K562 (cell line): ENCODE data around the gene ATRNL1. TPM values are rescaled to one million over a fixed set of nuclear protein-coding genes. Genes with fewer than 3 reads are reported as not detected.

Experiments
- ATAC-seq: fragments of 200-7000 bp; cut with Tn5 transposase; 3 replicates; pipeline ENCODE4 v1.9.1; 2020; ENCODE audit warnings: moderate library complexity
- BruUV-seq: library from RNA; stranded (reverse); fragments of 400-500 nt; replicated peaks from 2 replicates; lab custom pipeline; 2021; lab: Mats Ljungman, UMichigan
- CTCF ChIA-PET: fragments of 300-600 bp; formaldehyde crosslinking; extraction: SDS; loops from one replicate; lab custom pipeline; 2021; ENCODE audit warnings: low intra/inter-chr PET ratio; lab: Yijun Ruan, JAX
- POLR2A ChIA-PET: fragments of 300-600, 350-650 bp; sonication (Branson Sonifier 250); formaldehyde crosslinking; extraction: SDS; loops from one replicate; lab custom pipeline; 2021; ENCODE audit warnings: antibody characterized with exemption, inconsistent platforms; lab: Yijun Ruan, JAX
- DNase-seq, 4 experiments: peaks; one replicate each; pipeline versions ENCODE4 v3.0.0 to v3.0.0-alpha.2; 2011 to 2018; ENCODE audit warnings: low spot score in 3 of 4, mixed read lengths in 3 of 4; ENCODE audit errors: extremely low read depth in 1 of 4
- FAIRE-seq: peaks from 2 replicates; lab custom pipeline; 2011; peaks lifted over from hg19 to GRCh38; lab: Jason Lieb, UNC
- H2AFZ ChIP-seq: 2 replicates; pipeline ENCODE4 v1.6.0; 2011; ENCODE audit warnings: low read depth, low read length, control low read depth, inconsistent platforms
- H3K27ac ChIP-seq: fragments of 200-600 bp; 3 replicates; pipeline ENCODE4 v1.8.0; 2011; ENCODE audit warnings: low read depth, mild to moderate bottlenecking, control low read depth, inconsistent platforms, low read length, moderate library complexity, mixed read lengths; ENCODE audit errors: extremely low read depth
- H3K27me3 ChIP-seq, 2 experiments: fragments of 300-600 bp in 1 of 2; 2 replicates in 1 of 2; 3 replicates in 1 of 2; pipeline versions ENCODE4 v1.6.0 to v1.8.0; 2011; ENCODE audit warnings: inconsistent platforms in 2 of 2, low read length in 2 of 2, mild to moderate bottlenecking in 1 of 2, mixed read lengths in 1 of 2, moderate library complexity in 1 of 2; ENCODE audit not compliant: control insufficient read depth in 2 of 2, insufficient read depth in 2 of 2
- H3K36me3 ChIP-seq: fragments of 300-600 bp; 3 replicates; pipeline ENCODE4 v1.8.0; 2011; ENCODE audit warnings: mild to moderate bottlenecking, low read length, inconsistent platforms; ENCODE audit not compliant: control insufficient read depth, insufficient read depth
- H3K4me1 ChIP-seq, 2 experiments: fragments of 200-600 bp in 1 of 2; replicated peaks in 1 of 2; 2 replicates in 1 of 2; 3 replicates in 1 of 2; pipeline versions ENCODE4 v1.5.1 to v1.8.0; 2011; ENCODE audit warnings: inconsistent platforms in 2 of 2, low read length in 2 of 2, mild to moderate bottlenecking in 1 of 2, mixed read lengths in 1 of 2, moderate library complexity in 1 of 2; ENCODE audit not compliant: control insufficient read depth in 2 of 2, insufficient read depth in 2 of 2
- H3K4me2 ChIP-seq: 2 replicates; pipeline ENCODE4 v1.6.1; 2011; ENCODE audit warnings: low read length, control low read depth, inconsistent platforms, mixed read lengths; ENCODE audit not compliant: insufficient read depth
- H3K4me3 ChIP-seq: fragments of 200-600 bp; sonication (generic), shearing (Covaris generic); 2 replicates; pipeline ENCODE4 v1.5.1; 2016; ENCODE audit warnings: control low read depth, inconsistent platforms
- H3K79me2 ChIP-seq: fragments of 200-600 bp; 3 replicates; pipeline ENCODE4 v1.8.0; 2011; ENCODE audit warnings: low read length, inconsistent platforms; ENCODE audit not compliant: control insufficient read depth, insufficient read depth
- H3K9ac ChIP-seq, 2 experiments: 2 replicates each; pipeline versions ENCODE4 v1.6.0 to v1.6.1; 2011; ENCODE audit warnings: low read depth in 2 of 2, low read length in 2 of 2, control low read depth in 1 of 2, inconsistent platforms in 1 of 2, mild to moderate bottlenecking in 1 of 2, mixed read lengths in 1 of 2; ENCODE audit not compliant: insufficient read depth in 1 of 2
- H3K9me1 ChIP-seq: one replicate; pipeline ENCODE4 v1.6.0; 2011; ENCODE audit warnings: inconsistent platforms, mild to moderate bottlenecking, low read length, moderate library complexity; ENCODE audit not compliant: control insufficient read depth, insufficient read depth
- H3K9me3 ChIP-seq: replicated peaks from 2 replicates; pipeline ENCODE4 v1.5.1; 2011; ENCODE audit warnings: low read depth, low read length, inconsistent platforms; ENCODE audit not compliant: control insufficient read depth, insufficient read depth
- H4K20me1 ChIP-seq: replicated peaks from 2 replicates; pipeline ENCODE4 v1.6.1; 2011; ENCODE audit warnings: low read length, inconsistent platforms, mixed read lengths; ENCODE audit not compliant: control insufficient read depth, insufficient read depth
- FOXA1 ChIP-seq: fragments of 450-650 bp; IDR thresholded peaks from 2 replicates; pipeline ENCODE4 v1.6.1; 2016; ENCODE audit warnings: mild to moderate bottlenecking, borderline replicate concordance
- GABPB1 ChIP-seq: sonication (generic); formaldehyde crosslinking; IDR thresholded peaks from 2 replicates; pipeline ENCODE4 v1.8.0; 2022; ENCODE audit warnings: mild to moderate bottlenecking, missing genetic modification reagents
- HCFC1 ChIP-seq: IDR thresholded peaks from 2 replicates; pipeline ENCODE4 v1.6.1; 2012; ENCODE audit warnings: low read depth, low read length, improper control_type of control experiment
- KDM1A ChIP-seq, 2 experiments: fragments of 450-650 bp; IDR thresholded peaks; 2 replicates each; pipeline ENCODE4 v1.6.1; 2016; ENCODE audit warnings: mild to moderate bottlenecking in 2 of 2
- SMC3 ChIP-seq: conservative IDR thresholded peaks from 2 replicates; pipeline ENCODE4 v1.6.1; 2011; ENCODE audit warnings: low read depth, low read length, improper control_type of control experiment; ENCODE audit not compliant: insufficient read depth
- TOE1 ChIP-seq, 2 experiments: fragments of 450-650 bp in 1 of 2; sonication (generic) in 1 of 2; formaldehyde crosslinking in 1 of 2; IDR thresholded peaks; 2 replicates each; pipeline versions ENCODE4 v1.7.1 to v1.8.0; 2016 to 2022; ENCODE audit warnings: borderline replicate concordance in 2 of 2, mild to moderate bottlenecking in 2 of 2, antibody characterized with exemption in 1 of 2, inconsistent platforms in 1 of 2, low read depth in 1 of 2, missing genetic modification reagents in 1 of 2, moderate library complexity in 1 of 2
- ZNF398 ChIP-seq: fragments of 250-450 bp; sonication (Bioruptor Pico); IDR thresholded peaks from 2 replicates; pipeline ENCODE4 v1.8.0; 2021; ENCODE audit warnings: moderate library complexity, mild to moderate bottlenecking, inconsistent platforms
- WGBS: fragments of 100-300 bp; shearing (Covaris generic); methylation state at CpG from one replicate; pipeline ENCODE4 v1.1.6; 2016; ENCODE audit warnings: low coverage, mixed read lengths; ENCODE audit not compliant: insufficient coverage; ENCODE audit errors: missing lambda C conversion rate; 5-methylcytosine and 5-hydroxymethylcytosine counted together
- in situ Hi-C: fragments of 300-500 bp; cut with MboI; formaldehyde crosslinking; loops from 4 replicates; pipeline ENCODE4 v1.15.0; 2018; ENCODE audit warnings: inconsistent platforms, mixed read lengths
- intact Hi-C: fragments of 100-400 bp; cut with micrococcal nuclease; formaldehyde crosslinking; loops from 2 replicates; pipeline ENCODE4 v1.14.2; 2022
- polyA plus RNA-seq, 8 experiments: library from polyadenylated mRNA; depleted of rRNA in 4 of 8; stranded (reverse) in 5 of 8; unstranded in 3 of 8; fragments of >200 nt; fragmentation: Nextera tagmentation in 2 of 8; fragmentation: Illumina TruSeq in 1 of 8; extraction: Ambion mirVana in 2 of 8; extraction: Trizol in 1 of 8; gene quantifications; 2 replicates each; pipeline versions ENCODE4 v1.2.1 to v1.2.3, GENCODE V29; 2011 to 2014; ENCODE audit warnings: inconsistent platforms in 1 of 8, missing spikeins in 1 of 8
- total RNA-seq, 7 experiments: library from RNA; depleted of rRNA in 6 of 7; stranded (reverse); fragments of >200 nt in 6 of 7; fragmentation: Illumina TruSeq in 2 of 7; extraction: Trizol in 2 of 7; gene quantifications; 2 replicates each; pipeline versions ENCODE4 v1.2.1 to v1.2.3, GENCODE V29; 2011 to 2021; ENCODE audit warnings: low replicate concordance in 1 of 7
- TF ChIP-seq, protein P1 (sequence below), 2 experiments: fragments of 450-650 bp in 1 of 2; sonication (generic) in 1 of 2; formaldehyde crosslinking in 1 of 2; IDR thresholded peaks in 1 of 2; conservative IDR thresholded peaks in 1 of 2; 2 replicates each; pipeline versions ENCODE4 v1.6.1 to v1.8.1; 2016 to 2023; ENCODE audit warnings: mild to moderate bottlenecking in 2 of 2, moderate library complexity in 2 of 2, inconsistent platforms in 1 of 2, missing genetic modification reagents in 1 of 2

The ATRNL1 gene
- total and polyA plus RNA-seq, 9 of the 15 experiments (the other 6 are each of a cell fraction or from before 2014, with no cell fraction given), result 0.18 TPM; not detected in 8

DNA sequence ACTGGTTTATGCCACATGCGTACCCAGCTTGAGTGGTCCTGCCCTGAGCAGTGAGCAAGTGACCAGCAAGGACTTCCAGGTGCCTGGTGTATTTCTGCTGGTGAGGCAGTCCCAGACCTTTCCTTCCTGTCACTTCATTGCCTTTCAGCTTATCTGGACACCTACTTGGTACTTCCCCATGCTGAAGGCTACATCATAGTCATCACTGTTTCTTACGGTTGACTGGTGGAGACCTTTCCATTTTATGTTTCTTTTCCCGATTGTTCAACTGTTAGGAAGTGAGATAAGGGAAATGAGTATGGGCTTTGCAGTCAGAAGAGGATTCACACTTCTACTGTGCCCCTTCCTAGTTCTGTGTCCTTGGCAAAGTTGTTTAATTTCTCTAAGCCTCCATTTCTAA is 821.3 kb downstream of the ATRNL1 start:
- in situ Hi-C loops, result no loop called here
- no TSS peak for BruUV-seq
- 13% methylated on average over 3 of the region's 3 CpGs for WGBS

More for the DNA sequence above, 821.3 kb downstream of the ATRNL1 start:
- CTCF ChIA-PET, result no interaction called here
- no peak overlapping the region for H3K4me3 ChIP-seq
- no peaks in the 10 kb centered on the region for H3K36me3 ChIP-seq
- no peak overlapping the region for H2AFZ ChIP-seq
- no peak for TF ChIP-seq ZNF398 (CRISPR knock-in tag)
- no peak for TF ChIP-seq SMC3
- TF ChIP-seq GABPB1 (CRISPR knock-in tag), result no peak
- TF ChIP-seq FOXA1, result no peak
- no peak for TF ChIP-seq KDM1A (IDR thresholded peaks at IDR 0.05)
- TF ChIP-seq, protein P1, sequence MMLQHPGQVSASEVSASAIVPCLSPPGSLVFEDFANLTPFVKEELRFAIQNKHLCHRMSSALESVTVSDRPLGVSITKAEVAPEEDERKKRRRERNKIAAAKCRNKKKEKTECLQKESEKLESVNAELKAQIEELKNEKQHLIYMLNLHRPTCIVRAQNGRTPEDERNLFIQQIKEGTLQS (IDR thresholded peaks at IDR 0.05), result no peak
- TF ChIP-seq, protein P1 (CRISPR knock-in tag; conservative IDR thresholded peaks at IDR 0.05), result no peak
- no peak for TF ChIP-seq TOE1 (IDR thresholded peaks at IDR 0.05; ENCODE audit: borderline replicate concordance)
- no peak for TF ChIP-seq TOE1 (CRISPR knock-in tag; IDR thresholded peaks at IDR 0.05; ENCODE audit: borderline replicate concordance, low read depth)
- no peak for TF ChIP-seq HCFC1
- H4K20me1 ChIP-seq, result no peaks in the 10 kb centered on the region
- intact Hi-C loops, result no loop called here
- H3K4me1 ChIP-seq, result no peaks in the 10 kb centered on the region
- H3K27me3 ChIP-seq, result no peaks in the 10 kb centered on the region
- H3K79me2 ChIP-seq, result no peaks in the 10 kb centered on the region
- POLR2A ChIA-PET, result no interaction called here
- no peak for ATAC-seq
- no peak overlapping the region for H3K9ac ChIP-seq
- FAIRE-seq, result no peak
- no peaks in the 10 kb centered on the region for H3K9me3 ChIP-seq
- H3K9me1 ChIP-seq, result no peaks in the 10 kb centered on the region
- DNase-seq, result no peak
- no peak overlapping the region for H3K27ac ChIP-seq
- no peak overlapping the region for H3K4me2 ChIP-seq
